Measurements from ENCODE around the gene OR1I1. TPM values are rescaled to one million over a fixed set of nuclear protein-coding genes. Genes with fewer than 3 reads are reported as not detected.

Gene OR1I1
- not detected for total RNA-seq

- no peak within 1 kb of the TSS for H3K27ac ChIP-seq (replicated peaks in 1 of 4)
- no peaks in the 10 kb centered on the region for H3K9me3 ChIP-seq
- no peak for DNase-seq (ENCODE audit: extremely low spot score)
- TF ChIP-seq EP300 (IDR thresholded peaks at IDR 0.05) (no peak), POLR2A (IDR thresholded peaks at IDR 0.05; ENCODE audit: low read depth) (no peak), POLR2AphosphoS5 (IDR thresholded peaks at IDR 0.05) (no peak), CTCF (IDR thresholded peaks at IDR 0.05) (no peak)
- H3K36me3 ChIP-seq: no peaks in the 10 kb centered on the region
- H3K4me1 ChIP-seq: no peaks in the 10 kb centered on the region
- no peak within 1 kb of the TSS for H3K4me3 ChIP-seq
- 70% methylated on average over 6 of the region's 6 CpGs for WGBS
- intact Hi-C loops (cut with DNase I): no loop called here
- peaks cover 0 to 77% (median 0%) of the 10 kb centered on the region in 4 donors for H3K27me3 ChIP-seq
Measured at GRCh38 chr19:15081911-15082310, at the start of gene OR1I1. OR1I1 (plus strand) TSS chr19:15082211; CDS start chr19:15087066, 4,855 bp downstream.

DNA sequence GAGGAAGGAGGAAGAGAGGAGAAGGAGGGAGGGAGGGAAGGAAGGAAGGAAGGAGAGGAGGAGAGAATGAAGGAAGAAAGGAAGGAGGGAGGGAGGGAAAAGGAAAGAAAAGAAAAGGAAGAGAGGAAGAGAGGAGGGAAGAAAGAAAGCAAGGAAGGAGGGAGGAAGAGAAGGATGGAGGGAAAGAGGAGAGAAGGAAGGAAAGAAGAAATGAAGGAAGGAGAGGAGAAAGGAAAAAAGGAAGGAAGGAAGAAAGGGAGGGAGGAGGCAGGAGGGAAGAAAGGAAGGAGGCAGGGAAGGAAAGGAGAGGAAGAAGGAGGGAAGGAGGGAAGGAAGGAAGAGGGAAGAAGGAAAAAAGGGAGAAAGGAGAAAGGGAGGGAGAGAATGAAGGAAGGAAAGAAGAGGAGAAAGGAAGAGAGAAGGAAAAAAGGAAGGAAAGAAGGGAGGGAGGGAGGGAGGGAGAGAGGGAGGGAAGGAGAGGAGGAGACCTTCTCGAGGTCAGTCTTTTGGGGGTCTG lies 46.2 kb upstream of the OR1I1 start:
- intact Hi-C loops (cut with DNase I): no loop called here
- Histone ChIP-seq H3K4me3 (no peak overlapping the region), H3K9me3 (no peaks in the 10 kb centered on the region), H3K27ac (replicated peaks in 1 of 4) (no peak overlapping the region), H3K36me3 (no peaks in the 10 kb centered on the region), H3K4me1 (no peaks in the 10 kb centered on the region), H3K27me3 (peaks cover 0 to 50% (median 0%) of the 10 kb centered on the region in 4 donors)
- DNase-seq (ENCODE audit: extremely low spot score): no peak
- WGBS: 70% methylated on average over 1 of the region's 1 CpG
- TF ChIP-seq EP300 (IDR thresholded peaks at IDR 0.05): no peak

GRCh38 chr19:15037586-15037985 lies 44.4 kb upstream of the OR1I1 start:
- no peak for TF ChIP-seq POLR2A (IDR thresholded peaks at IDR 0.05; ENCODE audit: low read depth)
- no peak for TF ChIP-seq POLR2AphosphoS5 (IDR thresholded peaks at IDR 0.05)
- TF ChIP-seq EP300 (IDR thresholded peaks at IDR 0.05): no peak
- TF ChIP-seq CTCF (IDR thresholded peaks at IDR 0.05): no peak
- peaks cover 0 to 60% (median 0%) of the 10 kb centered on the region in 4 donors for H3K27me3 ChIP-seq
- no peaks in the 10 kb centered on the region for H3K9me3 ChIP-seq
- no peaks in the 10 kb centered on the region for H3K4me1 ChIP-seq
- H3K36me3 ChIP-seq: no peaks in the 10 kb centered on the region
- no peak for DNase-seq (ENCODE audit: extremely low spot score)
- WGBS: 32% methylated on average over 4 of the region's 4 CpGs
- intact Hi-C loops (cut with DNase I): no loop called here
- no peak overlapping the region for H3K4me3 ChIP-seq
- no peak overlapping the region for H3K27ac ChIP-seq (replicated peaks in 1 of 4)

GRCh38 chr19:15038294-15038693 lies 43.7 kb upstream of the OR1I1 start:
- no peak for DNase-seq (ENCODE audit: extremely low spot score)

DNA sequence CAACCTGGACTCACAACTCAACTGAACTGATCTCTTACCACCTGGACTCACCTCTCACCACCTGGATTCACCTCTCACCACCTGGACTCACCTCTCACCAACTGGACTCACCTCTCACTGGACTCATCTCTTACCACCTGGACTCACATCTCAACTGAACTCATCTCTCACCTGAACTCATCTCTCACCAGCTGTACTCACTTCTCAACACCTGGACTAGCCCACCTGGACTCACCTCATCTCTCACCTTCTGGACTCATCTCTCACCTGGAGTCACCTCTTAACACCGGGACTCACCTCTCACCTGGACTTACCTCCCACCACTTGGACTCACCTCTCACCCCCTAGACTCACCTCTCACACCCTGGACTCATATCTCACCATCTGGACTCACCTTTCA lies 40.0 kb upstream of the OR1I1 start:
- peaks cover 0 to 54% (median 0%) of the 10 kb centered on the region in 4 donors for H3K27me3 ChIP-seq
- 88% methylated on average over 1 of the region's 1 CpG for WGBS
- no peaks in the 10 kb centered on the region for H3K36me3 ChIP-seq
- no peak overlapping the region for H3K4me3 ChIP-seq
- no peak for DNase-seq (ENCODE audit: extremely low spot score)
- no peak overlapping the region for H3K27ac ChIP-seq (replicated peaks in 1 of 4)
- no peaks in the 10 kb centered on the region for H3K9me3 ChIP-seq
- intact Hi-C loops (cut with DNase I): no loop called here
- no peaks in the 10 kb centered on the region for H3K4me1 ChIP-seq
- TF ChIP-seq CTCF (IDR thresholded peaks at IDR 0.05) (no peak), POLR2A (IDR thresholded peaks at IDR 0.05; ENCODE audit: low read depth) (no peak), POLR2AphosphoS5 (IDR thresholded peaks at IDR 0.05) (no peak), EP300 (IDR thresholded peaks at IDR 0.05) (no peak)

More at GRCh38 chr19:15038294-15038693, 43.7 kb upstream of the OR1I1 start:
- Histone ChIP-seq H3K4me1 (no peaks in the 10 kb centered on the region), H3K9me3 (no peaks in the 10 kb centered on the region), H3K36me3 (no peaks in the 10 kb centered on the region), H3K27me3 (peaks cover 0 to 59% (median 0%) of the 10 kb centered on the region in 4 donors), H3K27ac (replicated peaks in 1 of 4) (no peak overlapping the region), H3K4me3 (no peak overlapping the region)
- 38% methylated on average over 3 of the region's 3 CpGs for WGBS
- TF ChIP-seq POLR2AphosphoS5 (IDR thresholded peaks at IDR 0.05): no peak
- no peak for TF ChIP-seq EP300 (IDR thresholded peaks at IDR 0.05)
- TF ChIP-seq POLR2A (IDR thresholded peaks at IDR 0.05; ENCODE audit: low read depth): no peak
- no peak for TF ChIP-seq CTCF (IDR thresholded peaks at IDR 0.05)
- intact Hi-C loops (cut with DNase I): no loop called here
